H54 (cell line): ENCODE measurements around the gene LTF.
A peak's percentile ranks its signal among the peaks of the same experiment; 100 is the strongest.

ENCODE experiments used
- DNase-seq: peaks from one replicate; pipeline ENCODE4 v3.0.0; 2011; ENCODE audit warnings: low spot score, mixed read lengths; ENCODE audit not compliant: insufficient read length
- FAIRE-seq: peaks from 3 replicates; lab custom pipeline; 2011; peaks lifted over from hg19 to GRCh38; lab: Jason Lieb, UNC
- POLR2A ChIP-seq: IDR thresholded peaks from 2 replicates; pipeline ENCODE4 v1.6.1; 2011; ENCODE audit warnings: low read depth, mild to moderate bottlenecking, low read length

The LTF gene

GRCh38 chr3:46467562-46467961 lies 2.9 kb upstream of the LTF start:
- TF ChIP-seq POLR2A = no peak
- FAIRE-seq (no peak), DNase-seq (no peak)

GRCh38 chr3:46466871-46467403 lies 2.2 kb upstream of the LTF start:
- no peak for TF ChIP-seq POLR2A
- no peak for FAIRE-seq
- DNase-seq = no peak

- no peak for TF ChIP-seq POLR2A
- DNase-seq = no peak
- FAIRE-seq = no peak
Measured at GRCh38 chr3:46466273-46466672, 1.6 kb upstream of the LTF start.

GRCh38 chr3:46465196-46465520 lies 453 bp upstream of the LTF start:
- no peak for TF ChIP-seq POLR2A
- FAIRE-seq (no peak), DNase-seq (no peak)

- FAIRE-seq = no peak
- no peak for TF ChIP-seq POLR2A
- no peak for DNase-seq
Measured at GRCh38 chr3:46463868-46464241, 850 bp downstream of the LTF start.

GRCh38 chr3:46463120-46463867 lies 1.4 kb downstream of the LTF start:
- no peak for DNase-seq
- TF ChIP-seq POLR2A = no peak
- FAIRE-seq = no peak

- no peak for TF ChIP-seq POLR2A
- no peak for FAIRE-seq
- peak; percentile 22 for DNase-seq
Measured at GRCh38 chr3:46462511-46462910, 2.2 kb downstream of the LTF start.

GRCh38 chr3:46462111-46462510 lies 2.6 kb downstream of the LTF start:
- no peak for TF ChIP-seq POLR2A
- DNase-seq = peak; percentile 23
- FAIRE-seq = no peak

GRCh38 chr3:46460051-46460450 lies 4.7 kb downstream of the LTF start:
- no peak for FAIRE-seq

GRCh38 chr3:46456118-46456517 lies 8.6 kb downstream of the LTF start:
- no peak for FAIRE-seq
- no peak for TF ChIP-seq POLR2A

More at GRCh38 chr3:46460051-46460450, 4.7 kb downstream of the LTF start:
- no peak for TF ChIP-seq POLR2A
- DNase-seq = no peak

GRCh38 chr3:46455231-46456115 lies 9.2 kb downstream of the LTF start:
- no peak for FAIRE-seq
- TF ChIP-seq POLR2A = no peak
- no peak for DNase-seq

More at GRCh38 chr3:46456118-46456517, 8.6 kb downstream of the LTF start:
- no peak for DNase-seq

GRCh38 chr3:46454606-46455005 lies 10.1 kb downstream of the LTF start:
- no peak for TF ChIP-seq POLR2A

GRCh38 chr3:46454209-46454595 lies 10.5 kb downstream of the LTF start:
- no peak for TF ChIP-seq POLR2A

More at GRCh38 chr3:46454606-46455005, 10.1 kb downstream of the LTF start:
- no peak for FAIRE-seq
- DNase-seq = no peak

GRCh38 chr3:46453526-46454208 lies 11.0 kb downstream of the LTF start:
- no peak for TF ChIP-seq POLR2A
- no peak for DNase-seq
- no peak for FAIRE-seq

More at GRCh38 chr3:46454209-46454595, 10.5 kb downstream of the LTF start:
- DNase-seq (no peak), FAIRE-seq (no peak)
